ENCODE results near the gene ARL10.

ARL10 gene, protein sequence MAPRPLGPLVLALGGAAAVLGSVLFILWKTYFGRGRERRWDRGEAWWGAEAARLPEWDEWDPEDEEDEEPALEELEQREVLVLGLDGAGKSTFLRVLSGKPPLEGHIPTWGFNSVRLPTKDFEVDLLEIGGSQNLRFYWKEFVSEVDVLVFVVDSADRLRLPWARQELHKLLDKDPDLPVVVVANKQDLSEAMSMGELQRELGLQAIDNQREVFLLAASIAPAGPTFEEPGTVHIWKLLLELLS

DNA sequence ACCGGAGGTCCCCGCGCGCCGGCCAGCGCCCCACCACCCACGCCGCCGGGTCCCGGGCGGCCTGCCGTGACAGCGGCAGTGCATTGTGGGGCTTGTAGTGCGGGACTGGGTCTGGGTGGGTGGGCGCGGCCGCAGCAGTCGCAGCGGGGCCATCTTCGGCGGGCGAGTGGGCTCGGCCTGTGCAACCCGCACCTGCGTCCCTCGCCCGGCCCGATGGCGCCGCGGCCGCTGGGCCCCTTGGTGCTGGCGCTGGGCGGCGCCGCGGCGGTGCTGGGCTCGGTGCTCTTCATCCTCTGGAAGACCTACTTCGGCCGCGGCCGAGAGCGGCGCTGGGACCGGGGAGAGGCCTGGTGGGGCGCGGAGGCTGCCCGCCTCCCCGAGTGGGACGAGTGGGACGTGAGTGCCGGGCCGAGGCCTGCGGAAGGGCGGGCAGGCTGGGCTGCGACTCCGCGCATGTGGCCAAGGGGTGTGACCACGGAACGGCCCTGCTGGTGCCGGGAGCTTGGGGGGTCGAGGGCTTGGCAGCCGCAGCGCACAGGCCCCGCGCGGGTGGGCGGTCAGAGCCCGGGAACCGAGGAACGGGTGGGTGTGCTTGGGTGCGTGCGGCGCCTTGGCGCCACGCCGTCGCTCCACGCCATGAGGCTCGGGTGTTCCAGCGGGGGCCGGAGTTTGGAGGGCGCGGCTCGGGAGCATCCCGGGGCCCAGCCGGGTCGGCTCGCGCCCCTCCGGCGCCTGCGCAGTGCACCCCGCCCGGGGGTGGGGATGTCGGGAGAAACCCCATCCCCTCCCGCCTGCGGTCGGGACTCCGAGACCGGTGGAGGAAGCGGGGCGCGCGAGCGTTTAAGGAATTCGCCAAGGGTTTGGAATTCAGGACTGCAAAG is at the start of gene ARL10:
Gene ARL10, plus strand, starts transcription at position 137 of the 881 bp plus-strand sequence. Its CDS starts 77 bp downstream, at position 214.
- DNase-seq, result peak; percentile 44 to 47
- TF ChIP-seq GATA1 (IDR thresholded peaks at IDR 0.05; ENCODE audit: low read depth, low read length) (no peak), POLR2A (IDR thresholded peaks at IDR 0.05; ENCODE audit: low read length) (no peak)

DNA sequence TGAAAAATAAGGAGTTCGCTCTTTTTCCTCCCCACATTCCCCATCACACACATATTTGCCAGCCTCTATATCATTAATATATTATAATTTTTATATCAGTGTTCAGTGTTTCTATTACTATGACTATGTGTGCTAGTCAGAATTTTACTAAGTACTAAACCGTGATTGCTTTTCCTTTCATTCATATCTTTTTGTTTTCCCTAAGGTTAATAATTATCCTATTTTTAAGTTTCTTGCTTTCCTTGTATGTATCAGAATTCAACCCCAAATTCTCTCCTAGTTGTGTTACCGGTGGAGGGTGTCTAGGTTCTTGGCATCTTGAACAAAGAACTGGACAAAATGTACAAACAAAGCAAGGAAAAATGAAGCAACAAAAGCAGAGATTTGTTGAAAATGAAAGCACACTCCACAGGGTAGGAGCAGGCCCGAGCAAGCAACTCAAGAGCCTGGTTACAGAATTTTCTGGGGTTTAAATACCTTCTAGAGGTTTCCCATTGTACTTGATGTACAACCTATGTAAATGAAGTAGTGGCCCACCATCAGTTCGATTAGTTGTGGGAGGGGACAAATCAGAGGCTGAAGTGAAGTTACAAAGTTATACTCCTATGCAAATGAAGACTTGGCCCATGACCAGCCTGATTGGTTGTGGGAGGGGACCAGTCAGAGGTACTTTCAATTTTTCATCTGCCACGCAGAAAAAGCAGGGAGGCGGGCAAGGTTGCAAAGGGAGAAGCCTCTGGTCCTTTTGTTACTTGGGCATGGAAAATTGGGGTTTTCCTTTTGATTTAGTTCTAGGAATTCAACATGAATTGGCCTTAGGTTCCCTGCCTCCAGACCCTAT is 47.5 kb upstream of the ARL10 start:
- TF ChIP-seq POLR2A (IDR thresholded peaks at IDR 0.05; ENCODE audit: low read length), result no peak
- no peak for TF ChIP-seq GATA1 (IDR thresholded peaks at IDR 0.05; ENCODE audit: low read depth, low read length)
- DNase-seq, result no peak

DNA sequence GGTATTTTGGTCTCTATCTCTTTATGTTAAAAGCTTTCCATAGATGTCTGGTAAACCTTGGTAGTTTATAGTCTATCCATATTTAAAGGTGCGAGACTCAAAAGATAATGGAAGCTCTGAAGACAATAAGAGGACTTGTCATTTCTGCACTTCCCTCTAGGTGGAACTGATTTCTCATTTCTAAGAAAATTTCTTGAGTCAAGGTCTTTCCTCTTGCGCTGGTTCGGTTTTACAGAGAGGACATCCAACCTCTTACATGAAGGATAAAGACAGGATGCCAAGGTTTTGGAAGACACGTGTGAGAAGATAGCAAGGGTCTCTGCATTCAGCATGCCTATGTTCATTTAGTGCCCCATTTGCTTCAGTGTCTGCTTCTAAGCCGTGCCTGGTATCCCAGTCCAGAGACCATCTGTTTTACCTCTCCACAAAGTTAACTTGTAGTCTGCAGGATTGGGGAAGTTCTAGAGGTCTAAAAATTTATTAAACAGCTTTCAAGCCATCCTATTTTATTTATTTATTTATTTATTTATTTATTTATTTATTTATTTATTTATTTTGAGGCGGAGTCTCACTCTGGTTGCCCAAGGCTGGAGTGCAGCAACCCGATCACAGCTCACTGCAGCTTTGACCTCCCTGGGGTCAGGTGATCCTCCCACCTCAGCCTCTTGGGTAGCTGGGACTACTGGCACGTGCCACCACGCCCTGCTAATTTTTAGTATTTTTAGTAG is 45.3 kb upstream of the ARL10 start:
- peak in 1 of 2 experiments; percentile 5 for DNase-seq
- no peak for TF ChIP-seq GATA1 (IDR thresholded peaks at IDR 0.05; ENCODE audit: low read depth, low read length)
- TF ChIP-seq POLR2A (IDR thresholded peaks at IDR 0.05; ENCODE audit: low read length), result no peak

DNA sequence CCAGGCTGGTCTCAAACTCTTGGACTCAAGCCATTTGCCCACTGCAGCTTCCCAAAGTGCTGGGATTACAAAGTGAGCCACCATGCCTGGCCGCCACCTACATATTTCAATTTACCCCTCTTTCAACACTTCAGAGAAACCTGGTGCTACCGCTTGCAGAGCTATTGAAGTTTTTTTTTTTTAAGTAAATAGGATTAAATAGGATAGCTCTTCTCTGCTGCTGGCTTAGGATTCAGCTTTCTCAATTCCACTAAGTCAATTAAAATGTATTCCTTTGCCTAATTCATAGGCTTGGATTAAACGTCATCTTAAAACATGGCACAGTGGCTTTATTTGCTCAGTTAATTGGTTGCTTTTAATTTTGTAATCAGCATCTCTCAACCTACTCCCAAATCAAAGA is 44.7 kb upstream of the ARL10 start:
- DNase-seq, result no peak
- TF ChIP-seq GATA1 (IDR thresholded peaks at IDR 0.05; ENCODE audit: low read depth, low read length) (no peak), POLR2A (IDR thresholded peaks at IDR 0.05; ENCODE audit: low read length) (no peak)

DNA sequence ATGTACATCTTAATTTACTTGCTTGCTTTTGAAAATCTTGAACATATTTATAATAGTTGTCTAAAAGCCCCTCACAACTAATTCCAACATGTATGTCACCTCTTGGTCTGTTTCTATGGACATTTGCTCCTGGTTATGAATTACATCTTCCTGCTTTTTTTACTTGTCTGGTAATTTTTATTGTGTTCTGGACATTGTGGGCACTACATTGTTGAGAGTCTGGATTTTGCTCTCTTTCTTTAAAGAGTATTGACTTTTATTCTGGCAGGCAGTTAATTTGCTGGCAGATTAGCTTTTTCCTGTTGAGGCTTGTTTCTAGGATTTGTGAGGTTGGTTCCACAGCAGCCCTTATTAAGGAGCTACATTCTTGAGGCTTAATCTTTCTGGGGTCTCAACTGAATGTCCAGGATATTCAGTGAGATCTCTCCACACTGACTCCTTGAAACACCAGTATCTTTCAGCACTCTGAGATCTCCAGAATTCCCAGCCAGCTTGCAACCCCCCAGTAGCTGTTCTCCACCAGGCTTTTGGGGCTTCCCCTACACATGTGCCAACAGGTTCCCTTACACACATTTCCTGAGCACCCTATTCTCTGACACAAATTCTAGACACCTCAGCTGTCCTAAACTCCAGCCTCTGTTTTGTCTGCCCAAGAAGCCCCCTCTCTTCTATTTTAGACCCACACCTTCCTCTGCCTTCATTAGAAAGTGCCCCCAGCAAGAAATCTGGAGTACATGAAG is 31.1 kb upstream of the ARL10 start:
- no peak for DNase-seq
- no peak for TF ChIP-seq GATA1 (IDR thresholded peaks at IDR 0.05; ENCODE audit: low read depth, low read length)
- no peak for TF ChIP-seq POLR2A (IDR thresholded peaks at IDR 0.05; ENCODE audit: low read length)

DNA sequence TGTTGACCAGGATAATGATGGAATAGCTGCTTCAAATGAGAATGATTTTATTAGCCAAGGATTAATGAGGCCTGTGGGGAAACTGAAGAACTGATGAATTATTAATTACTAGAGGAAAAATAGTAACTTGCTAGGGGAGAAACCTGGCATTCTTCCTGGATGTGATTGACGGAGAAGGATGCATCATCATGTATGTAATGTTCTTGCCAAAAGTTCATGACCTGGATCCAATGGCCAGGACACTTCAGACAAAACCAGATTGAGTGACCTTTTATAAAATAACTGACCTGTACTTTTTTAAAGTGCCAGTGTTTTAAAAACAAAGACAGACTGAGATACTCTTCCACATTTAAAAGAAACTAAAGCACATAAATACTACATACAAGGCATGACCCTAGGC is 27.4 kb upstream of the ARL10 start:
- DNase-seq, result no peak
- TF ChIP-seq POLR2A (IDR thresholded peaks at IDR 0.05; ENCODE audit: low read length), result no peak
- no peak for TF ChIP-seq GATA1 (IDR thresholded peaks at IDR 0.05; ENCODE audit: low read depth, low read length)

DNA sequence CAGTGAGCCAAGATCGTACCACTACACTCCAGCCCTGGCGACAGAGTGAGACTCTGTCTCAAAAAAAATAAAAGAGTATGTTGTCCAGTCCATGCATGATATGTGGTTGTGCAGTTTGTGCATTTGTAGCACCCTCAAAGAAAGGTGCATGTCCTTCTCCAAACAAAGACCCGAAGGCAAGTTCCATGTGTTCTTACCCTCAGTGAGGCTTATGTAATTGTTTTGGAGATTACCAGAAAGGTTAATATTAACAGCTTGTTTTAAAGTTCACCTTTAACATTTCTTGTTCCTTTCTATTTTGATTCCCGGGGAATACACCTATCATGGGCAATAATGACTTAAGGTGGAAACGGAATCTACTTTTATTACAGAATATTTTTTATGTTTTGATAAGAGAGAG is 26.0 kb upstream of the ARL10 start:
- TF ChIP-seq GATA1 (IDR thresholded peaks at IDR 0.05; ENCODE audit: low read depth, low read length), result no peak
- TF ChIP-seq POLR2A (IDR thresholded peaks at IDR 0.05; ENCODE audit: low read length), result no peak
- no peak for DNase-seq

DNA sequence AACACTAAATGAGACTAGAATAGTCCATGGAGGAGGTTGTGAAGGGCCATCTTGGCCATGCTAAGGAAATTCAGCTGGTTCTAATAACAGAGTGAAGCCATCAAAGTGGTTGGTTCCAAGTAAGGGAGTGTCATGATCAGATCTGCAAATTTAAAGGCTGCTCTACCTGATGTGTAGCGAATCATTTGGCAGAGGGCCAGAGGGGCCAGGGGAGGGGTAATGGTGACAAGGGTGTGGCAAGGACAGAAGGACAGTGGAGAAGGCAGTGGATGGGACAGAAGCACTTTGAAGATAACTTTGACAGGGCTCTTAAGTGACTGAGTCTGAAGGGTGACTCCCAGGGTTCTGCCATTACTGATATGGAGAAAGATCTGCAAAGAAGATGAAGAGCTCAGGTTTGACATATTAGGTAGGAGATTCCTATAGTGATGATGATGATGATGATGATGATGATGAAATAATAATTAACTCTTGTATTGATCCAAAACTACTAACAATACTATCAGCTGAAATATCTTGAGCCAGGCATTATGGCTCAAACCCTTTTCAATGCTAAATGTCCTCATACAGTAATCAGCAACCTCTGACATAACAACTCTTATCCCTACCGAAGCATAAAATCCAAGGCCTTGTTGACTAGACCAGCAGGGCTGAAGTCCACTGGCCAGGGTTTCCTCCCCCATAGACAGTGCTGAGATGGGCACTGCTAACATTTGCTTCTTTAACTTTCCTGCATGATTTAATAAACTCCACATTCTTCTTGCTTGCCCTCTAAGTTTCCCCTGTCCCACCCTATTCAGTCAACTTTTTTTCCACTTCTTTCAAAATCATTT is 23.7 kb upstream of the ARL10 start:
- peak; percentile 71 to 90 for DNase-seq
- TF ChIP-seq GATA1 (IDR thresholded peaks at IDR 0.05; ENCODE audit: low read depth, low read length) (no peak), POLR2A (IDR thresholded peaks at IDR 0.05; ENCODE audit: low read length) (no peak)

DNA sequence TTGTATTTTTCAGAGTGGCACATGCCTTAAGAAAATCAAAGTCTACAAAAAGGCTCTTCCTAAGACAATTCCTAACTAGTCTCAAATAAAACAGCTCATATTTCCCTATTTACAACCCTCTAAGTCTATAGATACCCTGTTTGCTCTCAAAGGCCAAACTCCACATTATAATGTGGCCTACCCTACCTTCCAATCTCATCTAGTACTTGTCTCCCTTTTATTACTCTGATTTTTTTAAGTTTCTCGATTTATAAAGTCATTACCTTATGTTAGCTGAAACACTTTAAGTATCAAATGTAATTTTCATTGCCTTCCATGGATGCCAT is 23.2 kb upstream of the ARL10 start:
- DNase-seq, result no peak
- TF ChIP-seq POLR2A (IDR thresholded peaks at IDR 0.05; ENCODE audit: low read length) (no peak), GATA1 (IDR thresholded peaks at IDR 0.05; ENCODE audit: low read depth, low read length) (no peak)

DNA sequence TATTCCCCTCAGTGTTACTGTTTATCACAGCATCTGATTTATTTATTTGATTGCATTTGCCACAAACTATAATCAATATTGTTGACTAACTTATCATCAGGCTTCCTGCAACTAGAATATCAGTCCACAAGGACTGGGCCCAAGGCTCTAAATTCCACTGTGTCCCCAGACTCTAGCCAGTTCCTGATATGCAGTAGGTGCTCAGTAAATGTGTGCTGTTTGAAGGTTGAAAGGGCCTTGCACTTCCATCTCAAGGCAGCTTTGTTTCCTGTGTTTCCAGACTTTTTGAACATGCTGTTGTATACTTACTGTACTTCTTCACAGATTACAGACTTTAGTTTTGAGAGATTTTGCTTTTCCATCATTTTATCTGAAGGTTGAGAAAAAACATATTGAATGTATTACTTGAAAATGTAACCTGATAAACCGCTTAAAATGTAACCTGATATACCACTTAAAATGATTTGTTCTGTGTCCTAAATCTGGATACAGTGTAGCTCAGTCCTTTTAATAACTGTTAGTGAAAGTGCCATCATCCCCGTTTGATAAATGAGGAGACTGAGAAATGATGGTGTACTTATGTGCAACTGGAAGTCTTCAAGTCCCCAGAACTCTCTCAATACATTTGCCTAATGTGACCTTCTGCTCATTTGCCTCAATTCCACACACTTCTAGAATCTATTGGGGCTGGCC is 22.4 kb upstream of the ARL10 start:
- no peak for TF ChIP-seq GATA1 (IDR thresholded peaks at IDR 0.05; ENCODE audit: low read depth, low read length)
- no peak for TF ChIP-seq POLR2A (IDR thresholded peaks at IDR 0.05; ENCODE audit: low read length)
- DNase-seq, result no peak

DNA sequence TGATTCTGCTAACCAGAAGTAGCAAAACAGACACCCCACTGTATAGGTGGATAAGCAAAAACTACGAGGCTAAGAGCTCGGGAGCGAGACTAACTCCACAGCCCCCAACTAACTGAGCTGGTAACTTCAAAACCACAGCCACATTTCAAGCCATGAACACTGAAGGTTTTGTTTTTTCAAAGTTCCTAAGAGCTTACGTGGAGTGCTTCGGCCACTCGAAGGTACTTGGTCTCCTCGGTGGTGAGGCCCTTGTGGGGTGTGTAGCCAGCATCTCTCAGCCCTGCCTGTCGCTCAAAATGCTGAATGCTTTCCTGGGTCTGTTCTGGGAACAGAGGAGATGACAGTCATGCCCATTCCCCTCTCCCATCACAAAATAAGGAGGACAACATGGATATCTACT is 14.9 kb upstream of the ARL10 start:
- DNase-seq, result no peak
- TF ChIP-seq POLR2A (IDR thresholded peaks at IDR 0.05; ENCODE audit: low read length), result no peak
- TF ChIP-seq GATA1 (IDR thresholded peaks at IDR 0.05; ENCODE audit: low read depth, low read length), result no peak

Data from erythroblast (primary cell).